HG03025 (cell line): Measurements from ENCODE around the gene ZNF169.
"Not testable (repeated sequence)": the region's sequence is repeated elsewhere in the genome, so short reads cannot be mapped to it uniquely, and the experiment has no call there.

ENCODE experiments used
- ATAC-seq: cut with Tn5 transposase; IDR thresholded peaks from one replicate; pipeline ENCODE4 v1.9.1; 2021; ENCODE audit warnings: mild to moderate bottlenecking, moderate library complexity; ENCODE audit not compliant: unreplicated experiment, low FRiP score

Gene ZNF169

DNA sequence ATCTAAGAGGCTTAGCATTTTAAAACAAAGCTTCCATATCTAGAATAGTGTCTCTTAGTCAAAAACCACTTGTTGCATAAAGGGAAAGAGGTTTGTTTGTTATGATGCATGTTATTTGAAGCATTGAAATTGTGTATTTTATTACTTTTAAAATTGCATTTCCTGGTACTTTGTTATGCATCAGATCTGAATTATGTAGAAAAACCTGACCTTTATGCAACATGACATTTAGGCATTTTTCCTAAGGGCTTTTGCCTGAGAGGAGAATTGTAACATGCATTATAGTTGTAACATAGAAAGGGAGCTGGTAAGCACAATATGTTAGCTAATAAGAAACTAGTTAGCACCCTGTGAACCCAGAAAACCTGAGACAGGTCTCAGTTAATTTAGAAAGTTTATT, 22.0 kb downstream of the ZNF169 start:
- no peak for ATAC-seq

- no peak for ATAC-seq
Measured at GRCh38 chr9:94286116-94286515, 27.0 kb downstream of the ZNF169 start.

GRCh38 chr9:94287877-94288513, 28.9 kb downstream of the ZNF169 start:
- ATAC-seq = no peak

GRCh38 chr9:94289691-94290090, 30.6 kb downstream of the ZNF169 start:
- ATAC-seq = no peak

- ATAC-seq = no peak
Measured at GRCh38 chr9:94298949-94299599, 40.0 kb downstream of the ZNF169 start.

DNA sequence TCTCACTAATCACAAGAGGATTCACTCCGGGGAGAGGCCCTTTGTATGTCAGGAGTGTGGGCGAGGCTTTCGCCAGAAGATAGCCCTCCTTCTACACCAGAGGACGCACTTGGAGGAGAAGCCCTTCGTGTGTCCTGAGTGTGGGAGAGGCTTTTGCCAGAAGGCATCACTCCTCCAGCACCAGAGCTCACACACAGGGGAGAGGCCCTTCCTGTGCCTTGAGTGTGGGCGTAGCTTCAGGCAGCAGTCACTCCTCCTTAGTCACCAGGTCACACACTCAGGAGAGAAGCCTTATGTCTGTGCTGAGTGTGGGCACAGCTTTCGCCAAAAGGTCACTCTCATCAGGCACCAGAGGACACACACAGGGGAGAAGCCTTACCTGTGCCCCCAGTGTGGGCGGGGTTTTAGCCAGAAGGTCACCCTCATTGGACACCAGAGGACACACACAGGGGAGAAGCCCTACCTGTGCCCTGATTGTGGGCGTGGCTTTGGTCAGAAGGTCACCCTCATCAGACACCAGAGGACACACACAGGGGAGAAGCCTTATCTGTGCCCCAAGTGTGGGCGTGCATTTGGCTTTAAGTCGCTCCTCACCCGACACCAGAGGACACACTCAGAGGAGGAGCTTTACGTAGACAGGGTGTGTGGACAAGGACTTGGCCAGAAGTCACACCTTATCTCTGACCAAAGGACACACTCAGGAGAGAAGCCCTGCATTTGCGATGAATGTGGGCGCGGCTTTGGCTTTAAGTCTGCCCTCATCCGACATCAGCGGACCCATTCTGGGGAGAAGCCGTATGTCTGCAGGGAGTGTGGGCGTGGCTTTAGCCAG, 41.6 kb downstream of the ZNF169 start:
- ATAC-seq = no peak

DNA sequence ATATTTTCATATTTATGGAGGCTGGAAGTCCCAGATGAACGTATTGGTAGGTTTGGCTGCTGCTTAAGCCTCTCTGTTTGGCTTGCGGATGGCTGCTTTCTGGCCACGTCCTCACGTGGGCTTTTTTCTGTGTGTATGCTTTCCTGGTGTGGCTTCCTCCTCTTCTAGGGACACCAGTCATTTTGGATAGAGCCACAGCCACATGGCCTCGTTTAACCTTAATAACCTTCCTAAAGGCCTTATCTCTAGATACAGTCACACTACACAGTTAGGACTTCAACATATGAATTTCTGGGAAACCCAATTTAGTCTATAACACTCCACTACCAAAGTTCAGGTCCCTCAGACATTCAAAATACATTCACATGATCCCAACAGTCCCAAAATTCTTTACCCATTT, 42.5 kb downstream of the ZNF169 start:
- no peak for ATAC-seq

DNA sequence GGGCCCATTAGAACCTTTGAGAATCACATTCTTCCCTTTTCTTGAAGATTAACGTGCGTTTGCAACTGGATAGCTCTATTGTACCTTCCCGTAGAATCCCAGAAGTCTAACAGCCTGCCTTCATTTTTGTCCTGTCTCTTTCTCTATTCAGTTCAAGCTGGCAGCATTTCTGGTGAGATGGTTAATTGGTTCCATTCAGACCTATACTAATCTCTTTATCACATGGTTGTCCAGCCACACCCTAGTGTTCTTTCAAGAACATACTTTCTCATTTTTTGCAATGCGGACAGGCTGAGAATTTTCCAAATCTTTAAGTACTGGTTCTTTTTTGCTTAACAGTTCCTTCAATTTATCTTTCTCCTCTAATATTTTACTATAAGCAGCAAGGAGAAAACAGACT, 43.3 kb downstream of the ZNF169 start:
- ATAC-seq = no peak

DNA sequence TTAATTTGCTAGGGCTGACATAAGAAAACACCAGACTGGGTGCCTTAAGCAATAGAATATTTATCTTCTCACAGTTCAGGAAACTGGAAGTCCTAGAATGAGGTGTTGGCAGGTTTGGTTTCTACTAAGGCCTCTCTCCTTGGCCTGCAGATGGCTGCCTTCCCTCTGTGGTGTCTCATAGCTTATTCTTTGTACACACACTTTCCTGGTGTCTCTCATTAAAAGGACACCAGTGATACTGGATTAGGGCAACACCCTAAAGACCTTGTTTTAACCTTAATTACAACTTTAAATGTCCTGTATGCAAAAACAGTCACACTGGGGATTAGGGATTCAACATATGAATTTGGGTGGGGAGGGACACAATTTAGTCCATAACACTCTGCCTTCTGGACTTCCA, 44.2 kb downstream of the ZNF169 start:
- no peak for ATAC-seq

DNA sequence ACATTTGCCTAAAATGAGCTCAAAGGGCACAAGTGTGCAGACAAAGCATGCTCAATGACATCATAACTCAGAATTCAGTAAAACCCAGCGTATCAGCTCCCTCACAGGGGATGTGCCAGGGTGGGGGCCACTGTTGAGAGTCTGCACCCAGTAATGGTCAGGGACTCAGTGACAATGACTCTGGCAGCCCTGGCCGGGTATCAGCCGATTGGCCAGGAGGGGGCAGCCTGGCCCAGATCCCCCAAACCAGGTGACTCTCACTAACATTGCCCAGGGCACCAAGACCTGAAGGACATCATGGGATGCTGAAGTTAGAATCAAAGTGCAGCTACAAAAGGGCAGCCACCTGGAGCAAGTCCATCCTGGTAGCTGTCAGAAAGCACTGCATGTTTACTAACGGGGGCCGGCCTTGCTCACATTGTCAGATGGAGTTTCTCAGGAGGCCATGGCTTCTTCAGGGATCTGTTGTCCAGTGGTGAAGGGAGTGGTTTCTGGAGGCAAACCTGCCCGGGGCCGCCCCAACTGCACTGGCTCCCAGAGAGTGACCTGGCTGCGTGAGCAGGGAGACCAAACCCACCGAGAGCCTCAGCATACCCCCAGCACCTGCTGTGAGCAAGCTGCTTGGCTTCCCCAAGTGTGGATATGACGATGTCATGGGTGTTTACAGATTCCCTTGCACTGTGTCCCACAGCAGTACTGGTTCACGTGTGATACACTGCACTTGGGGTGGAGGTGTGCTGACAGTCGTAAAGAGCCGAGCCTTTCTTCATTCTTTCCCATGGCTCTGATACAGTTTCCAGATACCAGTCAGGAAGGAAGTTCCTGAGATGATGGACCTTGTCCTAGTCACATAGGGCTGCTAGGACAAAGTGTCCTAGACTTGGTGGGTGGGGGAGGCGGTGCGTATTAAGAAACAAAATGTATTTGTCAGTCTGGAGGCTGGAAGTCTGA, 56.2 kb downstream of the ZNF169 start:
- ATAC-seq = not testable (repeated sequence)

DNA sequence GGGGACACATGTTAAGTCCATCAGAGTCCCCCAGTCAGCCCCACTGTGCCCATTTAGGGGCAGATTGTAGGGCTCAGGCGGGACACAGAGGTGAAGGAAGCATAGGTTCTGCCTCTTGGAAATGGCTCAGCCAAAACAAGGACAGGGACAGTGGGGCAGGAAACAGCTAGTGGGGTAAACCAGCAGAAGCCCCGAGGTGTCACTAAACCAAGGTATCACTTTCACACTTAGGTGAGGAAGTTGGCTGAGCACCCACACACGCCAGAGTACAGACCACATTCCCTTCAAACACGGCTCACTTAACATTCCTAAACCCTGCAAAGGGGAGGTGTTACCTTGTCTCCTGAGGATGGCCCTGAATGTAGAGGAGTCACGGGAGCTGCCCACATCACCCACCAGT, 57.1 kb downstream of the ZNF169 start:
- not testable (repeated sequence) for ATAC-seq

- not testable (repeated sequence) for ATAC-seq
Measured at GRCh38 chr9:94317949-94318657, 59.0 kb downstream of the ZNF169 start.

DNA sequence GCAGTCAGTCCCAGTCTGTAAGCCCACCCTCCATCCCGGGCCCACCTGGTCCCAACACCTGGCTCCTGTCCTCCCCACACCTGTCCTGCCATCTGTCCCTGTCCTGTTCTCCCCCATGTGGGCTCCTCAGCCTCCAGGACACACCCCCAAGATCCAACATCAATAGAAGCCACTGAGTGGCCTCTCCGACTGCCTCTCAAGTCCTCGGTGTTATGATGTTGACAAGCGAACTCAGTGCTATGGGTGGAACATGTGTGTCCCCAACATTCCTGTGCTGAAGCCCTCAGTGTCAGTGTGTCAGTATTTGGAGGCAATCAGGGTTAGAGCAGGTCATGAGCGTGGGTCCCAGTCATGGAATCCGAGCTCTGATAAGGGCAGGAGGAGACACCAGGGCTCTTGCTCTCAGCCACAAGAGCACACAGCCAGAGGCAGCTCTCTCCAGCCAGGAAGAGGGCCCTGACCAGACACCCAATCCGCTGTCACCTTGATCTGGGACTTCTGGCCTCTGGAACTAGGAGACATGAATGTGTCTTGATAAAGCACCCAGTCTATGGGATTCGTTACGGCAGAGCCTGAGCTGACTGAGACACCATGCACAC, 63.3 kb downstream of the ZNF169 start:
- ATAC-seq = not testable (repeated sequence)

DNA sequence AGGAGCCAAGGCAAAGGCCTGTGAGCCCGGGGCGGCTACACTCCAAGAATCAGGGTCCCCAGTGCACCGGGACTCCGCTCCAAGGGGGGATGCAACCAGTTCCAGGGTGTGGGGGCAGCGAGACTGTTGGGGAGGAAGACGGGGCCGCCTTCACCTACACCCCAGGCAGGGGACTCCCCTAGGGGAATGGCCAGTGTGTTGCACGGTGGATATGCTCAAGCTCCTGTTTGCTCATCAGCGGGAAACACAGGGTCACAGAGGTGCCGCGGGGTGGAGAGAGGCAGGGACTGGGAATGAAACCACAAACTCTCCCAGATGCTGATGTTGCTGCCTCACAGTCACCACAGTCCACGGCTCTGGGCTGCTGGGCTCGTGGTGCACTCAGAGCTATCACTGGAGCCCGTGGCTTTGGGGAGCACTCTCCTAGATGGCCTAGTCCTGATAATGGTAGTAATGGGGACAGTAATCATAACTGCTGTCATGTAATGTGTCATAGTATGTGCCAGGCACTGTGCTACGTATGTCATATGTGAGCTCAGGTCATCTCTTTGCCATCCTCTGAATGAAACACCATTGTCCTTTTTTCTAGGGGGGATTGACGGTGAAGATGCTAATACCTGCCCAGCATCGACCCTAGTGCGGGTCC, 64.2 kb downstream of the ZNF169 start:
- not testable (repeated sequence) for ATAC-seq

- not testable (repeated sequence) for ATAC-seq
Measured at GRCh38 chr9:94325583-94325982, 66.5 kb downstream of the ZNF169 start.

DNA sequence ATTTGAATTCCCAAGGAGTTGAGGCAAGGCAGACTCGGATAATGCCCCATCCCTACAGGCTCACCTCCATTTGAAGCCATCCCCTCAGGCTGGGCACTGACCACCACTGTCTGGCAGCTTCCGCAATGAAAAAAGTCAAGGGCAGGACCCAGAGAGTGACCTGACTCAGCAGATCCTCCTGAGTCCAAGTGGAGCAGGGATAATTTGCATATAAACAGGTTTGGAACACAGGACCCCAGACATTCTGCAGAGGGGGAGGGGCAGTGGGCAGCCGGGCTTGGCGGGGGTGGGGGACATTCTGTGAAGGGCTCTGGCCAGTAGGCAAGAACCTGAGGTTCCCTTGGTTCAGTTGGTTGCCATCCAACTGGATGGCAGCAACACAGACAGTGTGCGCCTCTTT, 69.4 kb downstream of the ZNF169 start, which contains the start of gene NUTM2F:
TSS of gene NUTM2F (minus strand) at position 101 of the 400 bp plus-strand sequence. CDS start at position 80, 21 bp downstream.
- ATAC-seq = not testable (repeated sequence)

DNA sequence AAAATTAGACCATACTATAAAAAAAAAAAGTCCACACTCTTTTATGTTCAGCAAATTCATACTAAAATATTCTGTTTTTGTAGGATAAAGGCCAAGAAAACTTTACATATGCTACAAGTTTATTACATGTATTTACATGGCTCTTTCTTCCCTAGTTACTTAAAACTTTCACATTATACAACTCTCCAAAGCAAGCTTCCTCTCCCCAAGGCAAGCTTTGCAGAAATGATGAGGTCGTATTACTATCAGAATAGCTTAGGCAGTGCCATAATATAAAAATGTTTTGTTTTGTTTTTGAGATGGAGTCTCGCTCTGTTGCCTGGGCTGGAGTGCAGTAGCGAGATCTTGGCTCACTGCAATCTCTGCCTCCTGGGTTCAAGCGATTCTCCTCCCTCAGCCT, 77.3 kb downstream of the ZNF169 start:
- ATAC-seq = not testable (repeated sequence)

GRCh38 chr9:94338723-94339122, 79.6 kb downstream of the ZNF169 start:
- ATAC-seq = not testable (repeated sequence)

GRCh38 chr9:94339657-94340056, 80.6 kb downstream of the ZNF169 start:
- not testable (repeated sequence) for ATAC-seq
